Peyer's patch (tissue), 4 donors: Measurements from ENCODE around the gene PDE1C.

ENCODE experiments used
- POLR2A ChIP-seq, 2 donors: fragments of 450-650 bp; IDR thresholded peaks; one replicate each; pipeline ENCODE4 v1.5.1; 2017; ENCODE audit warnings: antibody characterized with exemption in 2 of 2, mild to moderate bottlenecking in 2 of 2, moderate library complexity in 2 of 2
- TF ChIP-seq, protein P1 (sequence below), 6 experiments: fragments of 450-650 bp in 4 of 6; fragments of 200-600 bp in 2 of 6; sonication (generic) in 1 of 6; IDR thresholded peaks; one replicate each; pipeline ENCODE4 v1.5.1; 2017 to 2019; ENCODE audit warnings: antibody characterized with exemption in 6 of 6, mild to moderate bottlenecking in 3 of 6, moderate library complexity in 1 of 6

DNA sequence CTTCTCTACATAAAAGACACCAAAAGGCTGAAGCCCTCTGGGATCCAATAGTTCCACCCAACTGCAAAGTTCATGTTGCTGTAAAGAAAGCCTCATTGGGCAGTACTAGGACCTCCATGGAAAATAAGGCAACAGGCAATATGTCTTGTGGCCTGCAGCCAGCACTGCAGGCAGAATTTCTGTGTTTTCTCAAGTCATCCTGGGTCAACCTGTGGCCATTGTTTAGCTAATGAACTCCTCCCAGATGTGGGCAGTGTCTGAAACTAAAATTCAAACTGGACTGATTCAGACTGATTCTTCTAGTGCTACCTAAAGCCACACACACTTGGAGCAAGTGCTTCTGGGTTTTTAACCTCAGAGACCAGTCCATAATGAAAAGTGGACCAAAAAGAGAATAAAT is 241.7 kb downstream of the PDE1C start:
- TF ChIP-seq, protein P1, sequence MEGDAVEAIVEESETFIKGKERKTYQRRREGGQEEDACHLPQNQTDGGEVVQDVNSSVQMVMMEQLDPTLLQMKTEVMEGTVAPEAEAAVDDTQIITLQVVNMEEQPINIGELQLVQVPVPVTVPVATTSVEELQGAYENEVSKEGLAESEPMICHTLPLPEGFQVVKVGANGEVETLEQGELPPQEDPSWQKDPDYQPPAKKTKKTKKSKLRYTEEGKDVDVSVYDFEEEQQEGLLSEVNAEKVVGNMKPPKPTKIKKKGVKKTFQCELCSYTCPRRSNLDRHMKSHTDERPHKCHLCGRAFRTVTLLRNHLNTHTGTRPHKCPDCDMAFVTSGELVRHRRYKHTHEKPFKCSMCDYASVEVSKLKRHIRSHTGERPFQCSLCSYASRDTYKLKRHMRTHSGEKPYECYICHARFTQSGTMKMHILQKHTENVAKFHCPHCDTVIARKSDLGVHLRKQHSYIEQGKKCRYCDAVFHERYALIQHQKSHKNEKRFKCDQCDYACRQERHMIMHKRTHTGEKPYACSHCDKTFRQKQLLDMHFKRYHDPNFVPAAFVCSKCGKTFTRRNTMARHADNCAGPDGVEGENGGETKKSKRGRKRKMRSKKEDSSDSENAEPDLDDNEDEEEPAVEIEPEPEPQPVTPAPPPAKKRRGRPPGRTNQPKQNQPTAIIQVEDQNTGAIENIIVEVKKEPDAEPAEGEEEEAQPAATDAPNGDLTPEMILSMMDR (IDR thresholded peaks at IDR 0.05) = no peak
- TF ChIP-seq POLR2A (IDR thresholded peaks at IDR 0.05) = no peak
